K562 (cell line): ENCODE measurements around the gene PDGFRA. TPM values are rescaled to one million over a fixed set of nuclear protein-coding genes. Genes with fewer than 3 reads are reported as not detected.

Experiments
- ATAC-seq: fragments of 200-7000 bp; cut with Tn5 transposase; 3 replicates; pipeline ENCODE4 v1.9.1; 2020; ENCODE audit warnings: moderate library complexity
- BruUV-seq: library from RNA; stranded (reverse); fragments of 400-500 nt; replicated peaks from 2 replicates; lab custom pipeline; 2021; lab: Mats Ljungman, UMichigan
- CTCF ChIA-PET: fragments of 300-600 bp; formaldehyde crosslinking; extraction: SDS; loops from one replicate; lab custom pipeline; 2021; ENCODE audit warnings: low intra/inter-chr PET ratio; lab: Yijun Ruan, JAX
- POLR2A ChIA-PET: fragments of 300-600, 350-650 bp; sonication (Branson Sonifier 250); formaldehyde crosslinking; extraction: SDS; loops from one replicate; lab custom pipeline; 2021; ENCODE audit warnings: antibody characterized with exemption, inconsistent platforms; lab: Yijun Ruan, JAX
- DNase-seq, 4 experiments: peaks; one replicate each; pipeline versions ENCODE4 v3.0.0 to v3.0.0-alpha.2; 2011 to 2018; ENCODE audit warnings: low spot score in 3 of 4, mixed read lengths in 3 of 4; ENCODE audit errors: extremely low read depth in 1 of 4
- FAIRE-seq: peaks from 2 replicates; lab custom pipeline; 2011; peaks lifted over from hg19 to GRCh38; lab: Jason Lieb, UNC
- H2AFZ ChIP-seq: 2 replicates; pipeline ENCODE4 v1.6.0; 2011; ENCODE audit warnings: low read depth, low read length, control low read depth, inconsistent platforms
- H3K27ac ChIP-seq: fragments of 200-600 bp; 3 replicates; pipeline ENCODE4 v1.8.0; 2011; ENCODE audit warnings: low read depth, mild to moderate bottlenecking, control low read depth, inconsistent platforms, low read length, moderate library complexity, mixed read lengths; ENCODE audit errors: extremely low read depth
- H3K27me3 ChIP-seq, 2 experiments: fragments of 300-600 bp in 1 of 2; 2 replicates in 1 of 2; 3 replicates in 1 of 2; pipeline versions ENCODE4 v1.6.0 to v1.8.0; 2011; ENCODE audit warnings: inconsistent platforms in 2 of 2, low read length in 2 of 2, mild to moderate bottlenecking in 1 of 2, mixed read lengths in 1 of 2, moderate library complexity in 1 of 2; ENCODE audit not compliant: control insufficient read depth in 2 of 2, insufficient read depth in 2 of 2
- H3K36me3 ChIP-seq: fragments of 300-600 bp; 3 replicates; pipeline ENCODE4 v1.8.0; 2011; ENCODE audit warnings: mild to moderate bottlenecking, low read length, inconsistent platforms; ENCODE audit not compliant: control insufficient read depth, insufficient read depth
- H3K4me1 ChIP-seq, 2 experiments: fragments of 200-600 bp in 1 of 2; replicated peaks in 1 of 2; 2 replicates in 1 of 2; 3 replicates in 1 of 2; pipeline versions ENCODE4 v1.5.1 to v1.8.0; 2011; ENCODE audit warnings: inconsistent platforms in 2 of 2, low read length in 2 of 2, mild to moderate bottlenecking in 1 of 2, mixed read lengths in 1 of 2, moderate library complexity in 1 of 2; ENCODE audit not compliant: control insufficient read depth in 2 of 2, insufficient read depth in 2 of 2
- H3K4me2 ChIP-seq: 2 replicates; pipeline ENCODE4 v1.6.1; 2011; ENCODE audit warnings: low read length, control low read depth, inconsistent platforms, mixed read lengths; ENCODE audit not compliant: insufficient read depth
- H3K4me3 ChIP-seq: fragments of 200-600 bp; sonication (generic), shearing (Covaris generic); 2 replicates; pipeline ENCODE4 v1.5.1; 2016; ENCODE audit warnings: control low read depth, inconsistent platforms
- H3K79me2 ChIP-seq: fragments of 200-600 bp; 3 replicates; pipeline ENCODE4 v1.8.0; 2011; ENCODE audit warnings: low read length, inconsistent platforms; ENCODE audit not compliant: control insufficient read depth, insufficient read depth
- H3K9ac ChIP-seq, 2 experiments: 2 replicates each; pipeline versions ENCODE4 v1.6.0 to v1.6.1; 2011; ENCODE audit warnings: low read depth in 2 of 2, low read length in 2 of 2, control low read depth in 1 of 2, inconsistent platforms in 1 of 2, mild to moderate bottlenecking in 1 of 2, mixed read lengths in 1 of 2; ENCODE audit not compliant: insufficient read depth in 1 of 2
- H3K9me1 ChIP-seq: one replicate; pipeline ENCODE4 v1.6.0; 2011; ENCODE audit warnings: inconsistent platforms, mild to moderate bottlenecking, low read length, moderate library complexity; ENCODE audit not compliant: control insufficient read depth, insufficient read depth
- H3K9me3 ChIP-seq: replicated peaks from 2 replicates; pipeline ENCODE4 v1.5.1; 2011; ENCODE audit warnings: low read depth, low read length, inconsistent platforms; ENCODE audit not compliant: control insufficient read depth, insufficient read depth
- H4K20me1 ChIP-seq: replicated peaks from 2 replicates; pipeline ENCODE4 v1.6.1; 2011; ENCODE audit warnings: low read length, inconsistent platforms, mixed read lengths; ENCODE audit not compliant: control insufficient read depth, insufficient read depth
- ARHGAP35 ChIP-seq: fragments of 450-650 bp; IDR thresholded peaks from 2 replicates; pipeline ENCODE4 v1.6.1; 2018; ENCODE audit not compliant: partially characterized antibody
- ATF2 ChIP-seq: sonication (generic); formaldehyde crosslinking; IDR thresholded peaks from 2 replicates; pipeline ENCODE4 v1.8.1; 2022; ENCODE audit warnings: missing genetic modification reagents
- HMGN3 ChIP-seq: IDR thresholded peaks from 2 replicates; pipeline ENCODE4 v1.6.1; 2011; ENCODE audit warnings: borderline replicate concordance, low read depth, mild to moderate bottlenecking, mixed read lengths, low read length; ENCODE audit not compliant: insufficient read length; ENCODE audit errors: extremely low read depth
- IFI16 ChIP-seq: fragments of 250-450 bp; sonication (Bioruptor Pico); IDR thresholded peaks from 2 replicates; pipeline ENCODE4 v2.1.2; 2022; ENCODE audit warnings: mild to moderate bottlenecking, inconsistent platforms
- NCOA1 ChIP-seq: fragments of 450-650 bp; IDR thresholded peaks from 2 replicates; pipeline ENCODE4 v1.6.1; 2016; ENCODE audit warnings: low read depth
- RAD21 ChIP-seq, 2 experiments: fragments of 250-450 bp in 1 of 2; fragments of 450-650 bp in 1 of 2; sonication (Bioruptor Pico) in 1 of 2; formaldehyde crosslinking in 1 of 2; IDR thresholded peaks in 1 of 2; conservative IDR thresholded peaks in 1 of 2; 2 replicates each; pipeline versions ENCODE4 v1.4.0 to v1.8.0; 2020 to 2022; ENCODE audit warnings: mild to moderate bottlenecking in 2 of 2, moderate library complexity in 1 of 2
- RBM25 ChIP-seq: fragments of 200-400 bp; formaldehyde crosslinking; IDR thresholded peaks from 2 replicates; pipeline ENCODE4 v1.6.1; 2018; ENCODE audit warnings: low read length, low read depth, moderate library complexity; ENCODE audit not compliant: severe bottlenecking
- SMARCE1 ChIP-seq: fragments of 450-650 bp; IDR thresholded peaks from 2 replicates; pipeline ENCODE4 v1.7.1; 2016; ENCODE audit warnings: mild to moderate bottlenecking
- ZNF79 ChIP-seq: fragments of 250-450 bp; sonication (Bioruptor Pico); IDR thresholded peaks from 2 replicates; pipeline ENCODE4 v1.4.0; 2020; ENCODE audit warnings: low read depth, mild to moderate bottlenecking, moderate library complexity
- WGBS: fragments of 100-300 bp; shearing (Covaris generic); methylation state at CpG from one replicate; pipeline ENCODE4 v1.1.6; 2016; ENCODE audit warnings: low coverage, mixed read lengths; ENCODE audit not compliant: insufficient coverage; ENCODE audit errors: missing lambda C conversion rate; 5-methylcytosine and 5-hydroxymethylcytosine counted together
- in situ Hi-C: fragments of 300-500 bp; cut with MboI; formaldehyde crosslinking; loops from 4 replicates; pipeline ENCODE4 v1.15.0; 2018; ENCODE audit warnings: inconsistent platforms, mixed read lengths
- intact Hi-C: fragments of 100-400 bp; cut with micrococcal nuclease; formaldehyde crosslinking; loops from 2 replicates; pipeline ENCODE4 v1.14.2; 2022
- polyA plus RNA-seq, 8 experiments: library from polyadenylated mRNA; depleted of rRNA in 4 of 8; stranded (reverse) in 5 of 8; unstranded in 3 of 8; fragments of >200 nt; fragmentation: Nextera tagmentation in 2 of 8; fragmentation: Illumina TruSeq in 1 of 8; extraction: Ambion mirVana in 2 of 8; extraction: Trizol in 1 of 8; gene quantifications; 2 replicates each; pipeline versions ENCODE4 v1.2.1 to v1.2.3, GENCODE V29; 2011 to 2014; ENCODE audit warnings: inconsistent platforms in 1 of 8, missing spikeins in 1 of 8
- total RNA-seq, 7 experiments: library from RNA; depleted of rRNA in 6 of 7; stranded (reverse); fragments of >200 nt in 6 of 7; fragmentation: Illumina TruSeq in 2 of 7; extraction: Trizol in 2 of 7; gene quantifications; 2 replicates each; pipeline versions ENCODE4 v1.2.1 to v1.2.3, GENCODE V29; 2011 to 2021; ENCODE audit warnings: low replicate concordance in 1 of 7
- TF ChIP-seq, protein P1 (sequence below): sonication (generic); formaldehyde crosslinking; IDR thresholded peaks from 2 replicates; pipeline ENCODE4 v1.9.0; 2022; ENCODE audit warnings: mild to moderate bottlenecking, missing genetic modification reagents
- TF ChIP-seq, protein P2 (sequence below): sonication (generic); formaldehyde crosslinking; IDR thresholded peaks from 2 replicates; pipeline ENCODE4 v1.8.0; 2022; ENCODE audit warnings: mild to moderate bottlenecking, missing genetic modification reagents

Gene PDGFRA
- total and polyA plus RNA-seq, 9 of the 15 experiments (the other 6 are each of a cell fraction or from before 2014, with no cell fraction given), result 0.40 TPM; not detected in 8

DNA sequence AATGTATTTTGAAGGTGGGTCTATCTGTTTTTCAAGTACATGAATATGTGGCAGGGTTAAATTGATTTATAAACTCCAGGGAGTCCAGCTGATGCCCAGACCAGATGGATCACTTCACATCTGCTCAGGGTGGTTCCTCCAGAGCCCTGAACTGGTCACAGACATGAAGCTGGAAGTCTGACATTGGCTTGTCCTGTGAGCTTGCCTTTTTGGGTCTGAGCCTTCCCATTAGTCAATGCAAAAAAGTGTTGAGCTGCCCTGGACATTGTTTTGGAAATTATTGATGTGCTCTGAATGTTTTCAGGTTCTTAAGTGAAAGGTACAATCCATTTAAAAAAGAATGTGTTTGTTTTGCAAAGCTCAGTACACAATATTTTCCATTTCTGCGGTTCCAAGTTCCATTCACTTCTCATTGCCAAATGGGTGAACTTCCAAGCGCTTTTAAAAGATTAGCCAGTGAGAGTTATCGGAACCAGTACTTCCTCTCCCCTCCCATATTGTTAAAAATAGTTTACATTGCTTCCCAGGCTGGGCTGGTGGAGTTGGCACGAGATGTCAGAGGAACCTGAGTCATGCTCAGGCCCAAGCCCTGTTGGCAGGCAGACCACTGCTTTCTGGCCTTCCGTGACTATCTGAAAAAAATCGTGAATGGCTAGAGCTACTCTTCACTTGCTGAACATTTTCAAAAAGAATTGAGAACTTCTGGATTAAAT is 52.1 kb downstream of the PDGFRA start:
- H3K36me3 ChIP-seq, result no peaks in the 10 kb centered on the region
- under 1% methylated on average over 6 of the region's 6 CpGs for WGBS
- ChIA-PET POLR2A (no interaction called here), CTCF (no interaction called here)
- intact Hi-C loops (no loop called here), in situ Hi-C loops (no loop called here)
- TF ChIP-seq, protein P1, sequence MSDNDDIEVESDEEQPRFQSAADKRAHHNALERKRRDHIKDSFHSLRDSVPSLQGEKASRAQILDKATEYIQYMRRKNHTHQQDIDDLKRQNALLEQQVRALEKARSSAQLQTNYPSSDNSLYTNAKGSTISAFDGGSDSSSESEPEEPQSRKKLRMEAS (CRISPR knock-in tag), result no peak
- no peaks in the 10 kb centered on the region for H3K79me2 ChIP-seq
- BruUV-seq, result no TSS peak
- H3K9ac ChIP-seq, result no peak overlapping the region
- no peak overlapping the region for H3K4me2 ChIP-seq
- no peak overlapping the region for H2AFZ ChIP-seq
- no peak for ATAC-seq
- H3K9me3 ChIP-seq, result no peaks in the 10 kb centered on the region
- no peaks in the 10 kb centered on the region for H4K20me1 ChIP-seq
- no peaks in the 10 kb centered on the region for H3K9me1 ChIP-seq
- no peak overlapping the region for H3K4me3 ChIP-seq
- no peak for FAIRE-seq
- H3K4me1 ChIP-seq, result no peaks in the 10 kb centered on the region
- peaks cover 0 to 8% of the 10 kb centered on the region in 2 experiments; a peak in 2 of 5 replicates for H3K27me3 ChIP-seq
- no peak overlapping the region for H3K27ac ChIP-seq
- DNase-seq, result no peak

GRCh38 chr4:54282837-54283236 is 53.7 kb downstream of the PDGFRA start:
- H3K36me3 ChIP-seq, result no peaks in the 10 kb centered on the region
- WGBS, result 2% methylated on average over 4 of the region's 4 CpGs
- no peaks in the 10 kb centered on the region for H3K9me3 ChIP-seq
- H3K9ac ChIP-seq, result no peak overlapping the region
- FAIRE-seq, result no peak
- H2AFZ ChIP-seq, result no peak overlapping the region
- ChIA-PET CTCF (no interaction called here), POLR2A (no interaction called here)
- no peak for DNase-seq
- intact Hi-C loops, result no loop called here
- no peaks in the 10 kb centered on the region for H4K20me1 ChIP-seq
- H3K4me3 ChIP-seq, result no peak overlapping the region
- no TSS peak for BruUV-seq
- no peaks in the 10 kb centered on the region for H3K9me1 ChIP-seq
- in situ Hi-C loops, result no loop called here
- H3K4me1 ChIP-seq, result no peaks in the 10 kb centered on the region
- no peak for ATAC-seq
- TF ChIP-seq, protein P2, sequence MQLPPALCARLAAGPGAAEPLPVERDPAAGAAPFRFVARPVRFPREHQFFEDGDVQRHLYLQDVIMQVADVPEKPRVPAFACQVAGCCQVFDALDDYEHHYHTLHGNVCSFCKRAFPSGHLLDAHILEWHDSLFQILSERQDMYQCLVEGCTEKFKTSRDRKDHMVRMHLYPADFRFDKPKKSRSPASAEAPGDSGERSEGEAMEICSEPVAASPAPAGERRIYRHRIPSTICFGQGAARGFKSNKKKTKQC, result no peak
- TF ChIP-seq ATF2 (no peak), HMGN3 (no peak), IFI16 (CRISPR knock-in tag) (no peak), SMARCE1 (no peak), NCOA1 (no peak), RAD21 (CRISPR knock-in tag; conservative IDR thresholded peaks at IDR 0.05 in 1 of 2, IDR thresholded peaks at IDR 0.05 in 1 of 2) (no peak), RBM25 (no peak), ZNF79 (CRISPR knock-in tag) (no peak), ARHGAP35 (no peak)
- TF ChIP-seq, all 486 proteins: peak for 0
- no peak overlapping the region for H3K4me2 ChIP-seq
- H3K27ac ChIP-seq, result no peak overlapping the region
- no peaks in the 10 kb centered on the region for H3K79me2 ChIP-seq
- H3K27me3 ChIP-seq, result no peaks in the 10 kb centered on the region
